GM12874 (cell line): ENCODE data around the gene CIAO3.

Experiments
- TF ChIP-seq, protein P1 (sequence below): IDR thresholded peaks from 2 replicates; pipeline ENCODE4 v1.5.1; 2011; ENCODE audit warnings: low read depth, mild to moderate bottlenecking, control low read depth, low read length, moderate library complexity; ENCODE audit not compliant: insufficient read depth

CIAO3 gene

GRCh38 chr16:734981-735881 is 5.6 kb downstream of the CIAO3 start:
- TF ChIP-seq, protein P1, sequence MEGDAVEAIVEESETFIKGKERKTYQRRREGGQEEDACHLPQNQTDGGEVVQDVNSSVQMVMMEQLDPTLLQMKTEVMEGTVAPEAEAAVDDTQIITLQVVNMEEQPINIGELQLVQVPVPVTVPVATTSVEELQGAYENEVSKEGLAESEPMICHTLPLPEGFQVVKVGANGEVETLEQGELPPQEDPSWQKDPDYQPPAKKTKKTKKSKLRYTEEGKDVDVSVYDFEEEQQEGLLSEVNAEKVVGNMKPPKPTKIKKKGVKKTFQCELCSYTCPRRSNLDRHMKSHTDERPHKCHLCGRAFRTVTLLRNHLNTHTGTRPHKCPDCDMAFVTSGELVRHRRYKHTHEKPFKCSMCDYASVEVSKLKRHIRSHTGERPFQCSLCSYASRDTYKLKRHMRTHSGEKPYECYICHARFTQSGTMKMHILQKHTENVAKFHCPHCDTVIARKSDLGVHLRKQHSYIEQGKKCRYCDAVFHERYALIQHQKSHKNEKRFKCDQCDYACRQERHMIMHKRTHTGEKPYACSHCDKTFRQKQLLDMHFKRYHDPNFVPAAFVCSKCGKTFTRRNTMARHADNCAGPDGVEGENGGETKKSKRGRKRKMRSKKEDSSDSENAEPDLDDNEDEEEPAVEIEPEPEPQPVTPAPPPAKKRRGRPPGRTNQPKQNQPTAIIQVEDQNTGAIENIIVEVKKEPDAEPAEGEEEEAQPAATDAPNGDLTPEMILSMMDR = no peak

DNA sequence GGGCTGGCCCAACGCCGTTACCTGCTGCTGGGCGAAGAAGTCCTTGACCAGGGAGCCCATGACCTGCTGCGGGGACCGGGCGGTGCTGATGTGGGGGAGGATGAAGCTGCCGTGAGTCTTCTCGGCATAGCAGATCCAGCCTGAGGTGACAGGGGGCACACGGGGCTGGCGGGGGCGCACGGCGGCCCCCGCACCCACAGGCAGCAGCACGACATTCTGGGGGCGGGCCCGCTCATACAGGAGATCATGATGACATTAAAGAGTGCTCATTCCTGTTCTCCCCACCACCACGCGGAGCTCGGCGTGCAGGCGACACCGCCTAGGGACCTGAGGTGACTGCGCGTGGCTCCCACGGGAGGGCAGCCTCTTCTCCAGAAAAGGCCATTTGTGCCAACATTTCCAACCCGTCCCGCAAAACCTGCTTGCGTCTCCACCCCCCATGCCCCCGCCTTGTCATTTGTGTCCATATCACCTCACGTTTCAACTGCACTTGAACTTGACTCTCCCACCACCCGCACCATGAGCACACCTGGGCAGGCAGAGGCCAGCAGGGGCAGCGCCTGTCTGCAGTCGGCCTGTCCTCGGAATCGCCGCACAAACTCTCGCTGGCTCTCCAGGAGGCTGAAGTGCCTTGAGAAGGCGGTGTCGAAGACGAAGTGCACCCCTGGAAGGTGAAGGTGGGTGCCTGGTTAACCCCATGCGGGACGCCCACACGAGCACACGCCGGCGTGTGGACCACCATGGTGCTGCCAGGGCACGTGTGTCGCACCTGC is 6.4 kb downstream of the CIAO3 start:
- TF ChIP-seq, protein P1 = no peak

DNA sequence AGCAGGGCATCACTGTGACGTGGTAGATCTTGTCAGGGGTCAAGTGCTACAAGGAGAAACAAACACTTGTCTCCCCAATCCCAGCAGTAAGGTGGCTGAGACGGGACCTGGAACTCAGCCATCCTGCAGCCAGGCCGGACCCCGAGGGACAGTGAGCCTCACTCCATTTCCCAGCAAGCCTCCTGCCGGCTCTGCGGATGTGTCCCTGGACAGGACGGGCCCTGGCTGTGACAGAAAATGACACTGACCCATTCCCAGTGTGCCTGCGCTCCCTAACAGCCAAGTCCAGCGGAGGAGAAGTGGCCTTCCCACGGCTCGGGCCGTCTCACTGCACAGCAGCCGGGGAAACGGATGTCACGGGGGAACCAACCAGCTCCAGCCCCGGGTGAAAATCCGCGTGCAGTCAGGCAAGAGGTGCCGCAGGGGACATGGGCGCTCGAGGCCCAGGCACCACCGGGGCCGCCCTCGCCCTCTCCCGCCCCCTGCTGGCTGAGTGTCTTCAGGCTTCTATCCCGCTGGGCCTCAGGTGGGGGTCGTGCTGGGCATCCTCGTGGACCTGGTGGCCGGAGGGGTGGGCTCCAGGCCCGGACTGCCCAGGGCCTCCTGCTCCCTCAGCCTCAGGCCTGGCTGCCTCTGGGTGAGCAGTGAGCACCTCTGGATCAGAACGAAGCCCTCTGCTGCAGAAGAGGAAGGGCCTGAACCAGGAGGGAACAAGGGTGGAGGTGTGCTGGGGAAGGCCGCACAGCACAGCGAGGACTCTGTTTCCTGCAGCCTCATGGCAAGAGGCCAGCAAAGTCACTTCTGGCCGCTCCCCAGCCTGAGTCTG is 7.2 kb downstream of the CIAO3 start:
- TF ChIP-seq, protein P1 = peak; percentile 45

DNA sequence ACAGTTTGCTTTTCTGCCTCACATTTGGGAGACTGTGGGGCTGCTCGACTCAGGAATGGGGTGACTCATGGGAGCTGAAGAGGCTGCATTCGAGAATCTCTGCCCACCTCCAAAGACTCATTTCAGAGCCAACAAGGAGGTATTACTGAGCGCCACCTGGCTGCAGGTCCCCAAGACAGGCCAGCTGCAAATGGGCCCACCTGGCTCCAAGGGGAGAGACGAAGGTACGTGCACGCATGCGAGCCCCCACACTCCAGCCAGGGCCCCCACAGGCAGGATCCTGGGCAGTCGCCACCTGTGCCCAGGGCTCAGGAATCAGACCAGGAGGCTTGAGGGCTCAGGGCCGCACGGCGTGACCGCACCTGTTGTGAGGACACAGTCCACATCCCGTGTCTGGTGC is 7.9 kb downstream of the CIAO3 start:
- TF ChIP-seq, protein P1 = no peak

- TF ChIP-seq, protein P1 = no peak
Measured at GRCh38 chr16:732332-732731, 8.5 kb downstream of the CIAO3 start.

GRCh38 chr16:730666-731509 is 9.9 kb downstream of the CIAO3 start:
- TF ChIP-seq, protein P1 = no peak
